Smooth muscle cell of the brain vasculature (primary cell): Measurements from ENCODE around the gene PITRM1.
"Not testable (repeated sequence)": the region's sequence is repeated elsewhere in the genome, so short reads cannot be mapped to it uniquely, and the experiment has no call there.

Experiments used
- DNase-seq: peaks from one replicate; pipeline ENCODE4 v3.0.0-alpha.2; 2012; ENCODE audit warnings: low read depth, low spot score

PITRM1 gene

GRCh38 chr10:3123571-3124411, 48.8 kb downstream of the PITRM1 start:
- no peak for DNase-seq

- DNase-seq = no peak
Observed at GRCh38 chr10:3122486-3123205, 49.9 kb downstream of the PITRM1 start.

GRCh38 chr10:3122034-3122433, 50.5 kb downstream of the PITRM1 start:
- no peak for DNase-seq

- no peak for DNase-seq
Observed at GRCh38 chr10:3119796-3120459, 52.7 kb downstream of the PITRM1 start.

GRCh38 chr10:3118641-3119091, 53.9 kb downstream of the PITRM1 start:
- DNase-seq = no peak

GRCh38 chr10:3117486-3117885, 55.1 kb downstream of the PITRM1 start:
- no peak for DNase-seq

- no peak for DNase-seq
Observed at GRCh38 chr10:3116508-3117100, 56.0 kb downstream of the PITRM1 start.

- no peak for DNase-seq
Observed at GRCh38 chr10:3115685-3116084, 56.9 kb downstream of the PITRM1 start.

GRCh38 chr10:3113343-3113720, 59.2 kb downstream of the PITRM1 start:
- DNase-seq = no peak

GRCh38 chr10:3111621-3112163, 60.9 kb downstream of the PITRM1 start:
- no peak for DNase-seq

GRCh38 chr10:3110782-3111620, 61.6 kb downstream of the PITRM1 start:
- DNase-seq = no peak

GRCh38 chr10:3109633-3110032, 62.9 kb downstream of the PITRM1 start:
- DNase-seq = no peak

- DNase-seq = no peak
Observed at GRCh38 chr10:3109196-3109595, 63.4 kb downstream of the PITRM1 start.

GRCh38 chr10:3108575-3109105, 63.9 kb downstream of the PITRM1 start:
- DNase-seq = no peak

GRCh38 chr10:3108033-3108432, 64.5 kb downstream of the PITRM1 start:
- no peak for DNase-seq

- peak; percentile 79 for DNase-seq
Observed at GRCh38 chr10:3107426-3107961, 65.1 kb downstream of the PITRM1 start.

GRCh38 chr10:3106928-3107425, 65.6 kb downstream of the PITRM1 start:
- no peak for DNase-seq

GRCh38 chr10:3106328-3106727, 66.3 kb downstream of the PITRM1 start:
- not testable (repeated sequence) for DNase-seq

- no peak for DNase-seq
Observed at GRCh38 chr10:3105905-3106304, 66.7 kb downstream of the PITRM1 start.

- DNase-seq = no peak
Observed at GRCh38 chr10:3105166-3105565, 67.4 kb downstream of the PITRM1 start.
